ENCODE measurements around the gene PTPRM.

Gene PTPRM

DNA sequence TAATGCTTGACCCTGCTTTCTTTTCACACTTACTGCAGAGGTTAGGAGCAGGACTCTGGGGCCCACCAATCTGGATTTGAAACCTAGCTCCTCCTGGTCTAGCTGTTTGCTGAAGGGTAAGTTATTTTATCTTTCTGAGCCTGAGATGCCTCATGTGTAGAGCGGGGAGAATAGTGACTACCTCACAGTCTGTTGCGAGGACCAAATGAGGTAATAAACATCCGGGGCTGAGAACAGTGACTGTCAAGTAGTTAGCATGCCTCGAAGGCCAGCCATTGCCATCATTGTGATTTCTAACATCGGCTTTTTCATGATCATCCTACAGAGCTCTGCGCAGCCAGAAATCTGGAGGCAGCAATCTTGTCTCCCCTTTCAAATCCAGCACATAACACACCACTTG, 32.9 kb downstream of the PTPRM start:
- no peak for DNase-seq (ENCODE audit: low spot score)

DNA sequence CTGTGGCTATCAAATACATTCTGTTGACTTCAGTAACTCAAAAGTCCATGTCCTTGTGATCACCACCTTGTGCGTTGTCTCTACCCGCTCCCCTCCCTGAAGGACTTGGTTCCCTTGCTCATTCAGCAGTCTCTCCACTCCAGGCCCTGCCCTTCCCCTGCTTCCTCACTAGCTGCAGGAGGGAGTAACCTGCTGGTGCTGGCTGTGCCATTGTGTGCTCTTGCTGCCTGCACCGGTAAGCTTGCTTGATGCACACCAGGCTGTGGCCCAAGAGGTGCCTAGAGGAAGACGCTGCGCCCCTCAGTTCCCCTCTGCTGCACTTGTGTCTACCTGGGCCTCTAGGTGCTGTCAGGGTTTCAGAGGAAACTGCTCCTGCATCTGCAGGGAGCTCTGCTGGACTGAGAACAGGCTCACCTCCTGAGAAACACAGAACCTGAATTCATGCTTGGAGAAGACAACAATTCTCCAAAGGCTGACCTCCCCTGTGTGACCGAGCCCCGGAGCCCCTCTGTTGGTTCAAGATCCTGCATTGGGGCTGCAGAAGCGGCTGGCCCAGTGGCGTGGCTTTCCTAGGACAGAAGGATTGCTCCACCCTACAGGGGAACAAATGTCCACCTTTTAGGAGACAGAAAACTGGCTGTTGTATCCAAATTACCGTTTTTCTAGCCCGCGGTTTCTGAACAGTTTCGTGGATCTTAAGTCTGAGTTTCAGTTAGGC, 33.6 kb downstream of the PTPRM start:
- DNase-seq (ENCODE audit: low spot score): no peak

DNA sequence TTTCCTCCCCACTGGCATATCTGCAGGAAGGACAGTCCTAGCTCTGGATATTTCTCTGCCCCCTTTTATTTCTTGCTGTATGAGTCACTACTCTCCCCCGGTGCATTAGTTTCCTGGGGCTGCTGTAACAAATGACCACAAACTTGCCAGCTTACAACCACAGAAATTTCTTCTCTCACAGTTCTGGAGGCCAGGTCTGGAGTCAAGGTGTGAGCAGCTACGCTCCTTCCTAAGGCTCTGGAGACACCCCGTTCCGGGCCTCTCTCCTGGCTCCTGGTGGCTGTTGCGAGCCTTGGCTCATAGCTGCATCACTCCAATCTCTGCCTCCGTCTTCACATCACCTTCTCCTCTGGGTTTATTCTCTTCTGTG, 34.1 kb downstream of the PTPRM start:
- DNase-seq (ENCODE audit: low spot score): no peak

DNA sequence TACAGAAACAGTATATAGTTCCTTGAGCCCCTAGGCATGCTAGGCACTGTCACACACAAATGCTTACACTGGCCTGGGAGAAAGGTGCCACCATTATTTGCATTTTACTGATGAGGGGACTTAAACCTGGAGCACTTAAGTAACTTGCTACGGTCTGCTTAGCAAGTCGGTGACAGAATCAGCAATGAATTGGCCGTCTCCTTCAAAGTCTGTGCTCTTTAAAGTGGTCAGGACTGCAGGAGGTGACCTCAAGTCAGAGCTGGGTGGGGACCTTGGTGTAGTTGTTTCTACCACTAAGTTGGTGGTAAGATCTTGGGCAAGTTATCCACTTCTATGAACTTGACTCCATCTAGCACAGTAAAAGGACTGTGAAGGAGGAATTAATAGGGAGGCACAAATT, 34.8 kb downstream of the PTPRM start:
- DNase-seq (ENCODE audit: low spot score): no peak

DNA sequence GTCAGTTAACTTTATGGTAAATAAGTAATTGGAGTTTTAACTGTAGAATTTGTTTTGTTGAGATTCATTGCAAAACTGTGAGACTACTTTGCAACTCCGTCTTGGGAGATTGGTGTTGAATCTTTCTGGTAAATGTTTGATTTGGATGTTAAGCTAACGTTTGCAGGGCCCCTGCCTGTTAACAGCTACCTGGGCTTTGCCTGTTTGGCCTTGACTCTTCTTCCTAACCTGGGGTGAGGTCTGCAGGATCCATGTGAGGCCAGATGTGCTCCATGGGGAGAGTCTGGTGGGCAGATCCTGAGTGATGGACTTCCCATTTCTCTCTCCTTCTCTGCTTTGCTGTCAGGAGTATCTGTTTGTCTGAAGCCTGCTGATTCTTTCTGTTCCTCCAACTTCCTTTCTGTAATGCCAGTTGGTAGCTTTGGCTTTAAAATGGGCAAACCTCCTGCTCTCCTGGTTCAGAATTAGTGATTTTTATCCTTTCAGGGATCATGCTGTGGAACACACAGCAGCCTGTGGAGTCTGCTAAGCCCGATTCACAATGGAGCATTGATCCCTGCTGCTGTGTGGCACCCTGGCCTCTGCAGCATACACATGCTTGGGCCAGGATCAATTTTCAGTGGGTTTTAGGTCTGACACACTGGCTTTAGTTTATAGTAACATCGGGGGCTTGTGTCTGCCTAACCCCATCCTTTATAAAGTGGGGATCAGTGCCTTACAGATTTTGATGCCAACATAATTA, 36.3 kb downstream of the PTPRM start:
- DNase-seq (ENCODE audit: low spot score): no peak

DNA sequence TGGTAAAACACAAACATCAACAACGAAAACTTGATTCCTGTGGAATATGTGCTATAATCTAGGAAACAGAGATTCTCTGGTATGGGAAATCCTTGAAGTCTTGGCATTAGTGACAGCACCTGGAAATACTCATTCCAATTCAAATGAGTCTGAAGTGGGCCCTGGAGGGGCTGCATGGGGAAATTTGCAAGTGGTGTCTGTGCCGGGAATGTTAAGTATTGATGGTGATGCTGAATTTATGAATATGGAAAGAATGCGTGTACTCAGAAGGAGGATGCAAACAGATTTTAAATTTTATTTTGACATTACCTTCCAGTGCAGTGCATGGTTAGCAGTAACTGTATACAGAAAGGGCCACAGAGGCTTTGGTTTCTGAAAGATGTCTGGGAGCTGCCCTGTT, 37.2 kb downstream of the PTPRM start:
- DNase-seq (ENCODE audit: low spot score): no peak

DNA sequence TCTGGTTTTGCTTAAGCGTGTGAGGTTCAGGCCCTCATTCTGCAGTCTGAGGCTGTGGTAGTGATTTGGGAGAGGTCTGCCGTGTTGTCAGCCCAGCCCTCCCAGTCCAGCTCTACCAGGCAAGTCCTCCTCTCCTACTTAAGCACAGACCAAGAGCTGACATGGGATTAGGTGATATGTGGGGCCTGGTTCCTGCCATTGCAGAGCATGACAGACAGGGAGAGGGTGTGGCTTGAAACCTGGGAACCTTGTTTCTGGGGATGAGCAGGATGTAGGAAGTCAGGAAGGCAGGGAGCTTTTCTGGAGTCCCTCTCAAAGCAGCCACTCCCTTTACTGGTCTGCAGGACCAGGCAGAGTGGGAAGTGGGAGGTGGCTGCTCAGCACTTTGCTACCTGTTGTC, 38.6 kb downstream of the PTPRM start:
- no peak for DNase-seq (ENCODE audit: low spot score)

DNA sequence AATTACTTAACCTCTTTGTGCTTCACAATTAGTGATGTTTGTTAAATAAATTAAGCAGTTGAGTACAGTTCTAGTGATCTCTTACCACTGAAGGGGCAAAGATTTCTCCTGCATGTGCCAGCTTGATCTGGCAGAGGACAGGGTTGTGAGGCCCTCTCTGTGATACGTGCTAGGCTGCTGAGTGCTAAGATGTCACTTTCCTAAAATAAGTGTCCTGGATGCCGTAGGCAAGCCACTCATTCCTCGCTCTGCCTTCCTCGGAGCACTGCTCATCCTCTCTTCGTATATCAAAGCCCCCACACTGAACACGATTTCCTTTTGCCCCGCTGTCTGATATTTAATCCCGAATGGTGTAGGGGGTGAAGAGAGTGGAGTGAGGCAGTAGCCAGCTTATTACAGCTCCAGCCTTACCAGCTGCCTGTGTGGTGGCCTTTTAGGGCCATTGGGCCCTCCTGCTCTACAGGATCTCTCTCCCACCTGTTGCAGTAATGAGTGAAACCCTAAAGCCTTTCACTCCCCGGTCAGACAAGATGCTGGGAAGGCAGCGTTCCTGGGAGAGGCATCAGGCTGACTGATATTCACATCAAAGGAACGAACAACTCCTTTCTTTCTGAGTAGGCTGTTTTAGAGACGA, 40.5 kb downstream of the PTPRM start:
- DNase-seq (ENCODE audit: low spot score): no peak

DNA sequence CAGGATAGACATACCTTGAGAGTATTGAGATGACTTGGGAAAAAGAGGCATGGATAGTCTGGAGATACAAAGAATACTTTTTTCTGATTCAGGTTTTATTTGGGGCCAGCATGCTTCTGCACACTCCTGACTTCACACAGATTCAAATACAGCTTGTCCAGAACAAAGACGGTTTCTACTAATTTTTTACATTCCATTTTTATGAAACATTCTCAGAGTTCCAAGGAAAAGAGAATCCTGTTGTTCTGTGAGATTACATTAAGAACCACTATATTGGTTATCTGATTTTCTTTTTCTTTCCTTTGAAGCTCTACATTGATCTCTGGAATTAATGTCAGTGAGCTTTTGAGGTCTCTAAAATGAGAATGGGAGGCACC, 41.0 kb downstream of the PTPRM start:
- DNase-seq (ENCODE audit: low spot score): no peak

DNA sequence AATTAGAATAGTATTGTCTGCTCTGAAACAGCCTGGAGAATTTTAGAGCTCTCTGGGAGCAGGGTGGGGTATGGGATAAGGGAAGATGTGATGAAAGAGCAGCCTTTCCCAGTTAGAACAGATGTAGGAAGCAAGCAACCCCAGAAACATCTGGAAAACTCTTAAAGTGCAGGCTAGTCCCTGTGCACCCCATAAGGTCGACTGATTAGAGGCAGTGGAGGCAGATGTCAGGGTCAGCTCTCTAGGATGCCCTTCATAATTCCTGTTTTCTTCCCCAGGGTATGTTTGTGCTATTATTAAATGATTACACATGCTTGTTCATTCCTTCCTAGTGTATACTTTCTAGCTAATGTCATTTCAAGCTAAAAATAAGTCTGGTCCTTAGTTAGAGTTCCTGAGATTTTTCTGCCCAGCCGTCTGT, 41.7 kb downstream of the PTPRM start:
- DNase-seq (ENCODE audit: low spot score): no peak

DNA sequence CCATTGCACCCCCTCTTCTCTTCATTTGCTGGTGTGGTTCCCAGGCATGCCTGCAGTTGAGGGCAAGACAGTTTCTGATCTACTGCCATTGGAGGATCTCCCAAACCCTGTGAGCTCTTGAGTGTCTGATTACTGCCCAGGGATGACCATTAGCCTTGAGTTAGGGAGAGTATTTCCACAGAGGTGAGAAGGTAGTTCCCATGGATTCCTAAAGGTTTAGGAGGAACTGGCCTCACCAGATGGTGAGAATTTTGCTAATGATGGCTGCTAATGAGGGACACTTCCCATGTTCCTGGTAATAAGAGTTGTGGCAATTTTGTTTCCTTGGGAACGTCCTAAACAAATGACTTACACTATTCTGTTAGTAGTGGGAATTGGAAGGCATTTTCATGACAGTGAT, 42.5 kb downstream of the PTPRM start:
- no peak for DNase-seq (ENCODE audit: low spot score)

DNA sequence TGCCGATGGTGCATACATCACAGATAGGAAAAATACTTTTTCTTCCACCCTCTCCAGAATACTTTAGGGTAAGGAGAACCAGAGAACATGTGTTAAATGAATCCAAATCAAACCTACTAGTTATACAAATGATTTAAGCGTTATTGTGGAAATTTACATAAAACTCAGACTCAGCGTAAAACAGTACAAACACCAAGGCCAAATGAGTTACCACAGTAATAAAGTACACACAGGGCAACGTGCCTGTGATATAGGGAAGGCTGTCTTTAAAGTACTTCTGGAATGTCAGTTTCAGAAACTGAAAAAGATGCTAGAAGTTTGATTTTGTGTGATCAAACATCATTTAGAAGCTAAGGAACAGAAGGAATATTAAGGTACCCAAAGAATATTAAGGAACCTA, 46.9 kb downstream of the PTPRM start:
- no peak for DNase-seq (ENCODE audit: low spot score)

DNA sequence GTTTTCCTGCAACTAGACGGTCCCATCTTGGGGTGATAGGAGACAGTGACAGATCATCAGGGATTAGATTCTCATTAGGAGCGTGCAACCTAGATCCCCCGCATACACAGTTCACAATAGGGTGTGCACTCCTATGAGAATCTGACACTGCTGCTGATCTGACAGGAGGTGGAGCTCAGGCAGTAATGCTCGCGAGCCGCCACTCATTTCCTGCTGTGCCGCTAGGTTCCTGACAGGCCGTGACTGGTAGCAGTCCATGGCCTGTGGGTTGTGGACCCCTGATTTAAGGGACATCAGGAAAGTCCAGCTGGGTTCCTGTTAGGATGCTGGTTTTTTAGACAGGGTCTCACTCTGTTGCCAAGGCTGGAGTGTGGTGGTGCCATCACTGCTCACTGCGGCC, 48.7 kb downstream of the PTPRM start:
- no peak for DNase-seq (ENCODE audit: low spot score)

DNA sequence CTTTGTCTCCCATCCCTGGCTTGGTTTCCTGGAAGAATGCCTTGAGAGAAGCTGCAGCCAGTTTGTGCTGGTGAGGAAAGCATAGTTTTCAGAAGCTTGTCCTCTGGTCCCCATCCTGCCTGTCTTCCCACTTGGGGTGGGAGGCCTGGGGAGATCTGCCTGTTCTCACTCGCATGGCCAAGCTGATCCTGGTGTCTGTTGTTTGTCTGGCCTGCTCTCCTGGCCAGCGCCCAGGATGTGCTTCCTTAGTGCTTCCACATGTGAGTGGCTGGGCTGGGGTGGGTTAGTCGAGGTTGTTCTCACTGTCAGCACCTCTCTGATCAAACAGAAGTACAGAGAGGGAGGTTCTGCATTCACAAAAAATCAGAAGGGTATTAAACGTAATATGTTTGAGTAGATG, 49.5 kb downstream of the PTPRM start:
- DNase-seq (ENCODE audit: low spot score): no peak

DNA sequence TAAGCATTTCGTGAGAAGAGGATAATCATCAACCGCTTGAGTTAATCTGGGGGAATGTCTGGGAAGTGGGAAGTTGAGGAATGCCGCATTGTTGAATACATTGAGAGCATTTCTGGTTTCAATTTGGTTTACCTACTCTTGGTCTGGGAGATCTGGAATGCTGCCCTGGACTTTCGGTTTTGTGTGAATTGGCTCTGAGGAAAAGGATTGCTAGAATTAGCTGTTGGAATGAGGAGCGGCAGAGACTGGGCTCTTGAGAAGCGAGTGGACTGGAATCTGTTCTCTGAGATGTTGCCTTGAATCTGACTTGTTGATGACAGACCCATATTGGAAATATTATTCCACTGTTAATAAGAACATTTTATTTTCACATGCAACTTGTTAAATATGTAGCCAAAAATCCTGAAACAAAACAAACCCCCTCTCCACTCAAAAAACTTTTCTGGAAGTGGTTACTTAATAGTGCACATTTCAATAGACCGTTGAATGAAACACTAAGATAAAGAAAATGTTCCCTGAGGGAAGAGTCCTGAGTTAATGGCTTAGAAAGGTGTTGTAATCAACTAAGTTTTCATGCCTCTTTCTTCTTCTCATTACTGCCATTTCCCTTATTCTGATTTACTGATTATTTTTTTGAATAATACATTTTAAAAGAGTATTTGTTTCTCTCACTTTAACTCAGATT, 50.8 kb downstream of the PTPRM start:
- no peak for DNase-seq (ENCODE audit: low spot score)

DNA sequence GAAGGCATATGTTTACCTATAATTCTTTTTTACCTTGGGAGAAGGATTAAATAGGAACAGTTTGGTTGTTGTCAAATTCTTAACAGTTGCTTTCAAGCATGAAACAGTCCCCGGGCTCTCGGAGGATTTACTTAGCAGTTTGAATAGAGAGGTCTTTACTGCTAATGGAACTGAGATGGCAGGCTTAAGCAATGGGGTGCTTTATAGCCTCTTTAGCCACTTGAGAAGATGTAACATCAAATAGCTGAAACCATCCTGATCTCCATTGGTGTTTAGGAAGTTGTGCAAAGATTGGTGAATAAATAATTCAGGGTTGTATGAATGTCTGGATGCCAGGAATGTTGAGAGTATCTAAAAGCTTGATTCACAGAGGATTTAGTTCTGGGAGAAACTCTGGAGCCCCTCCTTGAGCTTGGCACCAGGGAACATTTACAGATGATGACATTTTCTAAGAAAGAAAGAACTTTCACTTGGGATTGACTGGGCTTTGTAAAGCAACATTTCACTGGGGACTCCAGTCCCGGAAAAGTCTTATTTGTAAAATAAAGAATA, 51.9 kb downstream of the PTPRM start:
- DNase-seq (ENCODE audit: low spot score): no peak

DNA sequence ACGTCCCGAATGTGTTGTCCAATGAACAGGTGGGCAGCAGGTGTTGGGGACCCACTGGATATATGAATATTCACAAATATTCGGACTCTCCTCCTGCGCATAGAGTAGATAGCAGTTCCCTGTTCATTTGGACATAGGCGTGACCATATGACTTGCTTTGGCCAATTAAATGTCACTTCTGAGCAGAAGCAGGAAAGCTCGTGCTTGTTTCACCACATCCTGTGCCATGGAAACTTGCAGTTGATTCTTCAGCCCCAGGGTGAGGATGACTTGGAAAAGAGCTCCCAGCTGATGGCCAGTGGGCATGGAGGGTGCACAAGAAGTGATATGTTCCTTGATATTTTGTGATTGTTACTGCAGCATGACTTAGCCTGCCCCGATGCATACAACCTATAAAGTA, 52.6 kb downstream of the PTPRM start:
- no peak for DNase-seq (ENCODE audit: low spot score)

DNA sequence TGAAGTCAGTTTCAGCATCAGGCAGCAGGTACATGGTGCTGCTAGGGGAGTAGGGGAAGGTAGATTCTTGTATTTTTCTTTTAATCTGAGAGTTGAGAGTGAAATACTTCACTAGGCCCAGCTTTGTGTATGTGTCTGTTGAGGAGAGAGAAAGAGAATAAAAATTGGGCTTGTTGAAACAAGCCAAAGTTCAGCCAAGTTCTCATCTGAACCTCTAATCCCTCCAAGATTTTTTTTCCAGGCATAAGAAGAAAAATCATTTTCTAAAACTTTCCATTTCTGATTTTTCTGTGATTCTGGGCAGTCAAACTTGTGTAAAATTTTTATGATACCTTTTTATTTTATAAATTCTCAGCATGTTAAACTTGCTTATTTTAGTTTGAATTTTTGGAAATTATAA, 55.6 kb downstream of the PTPRM start:
- DNase-seq (ENCODE audit: low spot score): no peak

DNA sequence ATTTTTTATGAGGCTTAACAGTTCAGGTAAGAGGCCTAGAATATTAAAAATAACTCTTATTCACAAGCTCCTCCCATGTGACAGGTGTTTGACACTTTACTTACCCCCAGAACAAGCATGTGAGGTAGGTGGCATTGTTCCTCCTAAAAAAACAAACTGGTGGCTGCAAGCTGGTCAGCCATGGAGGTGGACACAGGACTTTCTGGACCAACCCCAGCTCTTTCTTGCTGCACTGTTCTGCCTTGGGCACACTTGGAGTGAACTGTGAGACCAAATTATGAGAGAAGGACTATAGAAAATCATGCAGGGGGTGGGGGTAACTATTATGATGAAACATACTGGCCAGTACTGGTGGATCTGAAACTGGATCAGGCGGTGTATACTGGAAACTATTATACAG, 56.6 kb downstream of the PTPRM start:
- DNase-seq (ENCODE audit: low spot score): no peak

DNA sequence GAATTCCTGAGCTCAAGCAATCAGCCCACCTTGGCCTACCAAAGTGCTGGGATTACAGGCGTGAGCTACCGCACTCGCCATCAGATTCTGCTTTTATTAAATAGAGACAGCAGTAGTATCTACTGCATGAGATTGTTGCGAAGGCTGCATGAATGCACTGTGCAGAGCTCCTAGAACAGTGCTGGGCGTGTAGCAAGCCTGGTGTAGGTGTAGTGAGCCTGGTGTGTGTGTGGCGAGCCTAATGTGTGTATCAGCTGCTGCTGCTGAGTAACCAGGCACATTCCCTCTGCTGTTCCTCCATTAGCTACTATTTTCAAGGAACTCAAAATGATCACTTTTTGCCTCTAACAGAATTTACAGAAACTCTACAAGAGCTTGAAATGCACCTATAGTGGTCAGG, 57.6 kb downstream of the PTPRM start:
- no peak for DNase-seq (ENCODE audit: low spot score)

DNA sequence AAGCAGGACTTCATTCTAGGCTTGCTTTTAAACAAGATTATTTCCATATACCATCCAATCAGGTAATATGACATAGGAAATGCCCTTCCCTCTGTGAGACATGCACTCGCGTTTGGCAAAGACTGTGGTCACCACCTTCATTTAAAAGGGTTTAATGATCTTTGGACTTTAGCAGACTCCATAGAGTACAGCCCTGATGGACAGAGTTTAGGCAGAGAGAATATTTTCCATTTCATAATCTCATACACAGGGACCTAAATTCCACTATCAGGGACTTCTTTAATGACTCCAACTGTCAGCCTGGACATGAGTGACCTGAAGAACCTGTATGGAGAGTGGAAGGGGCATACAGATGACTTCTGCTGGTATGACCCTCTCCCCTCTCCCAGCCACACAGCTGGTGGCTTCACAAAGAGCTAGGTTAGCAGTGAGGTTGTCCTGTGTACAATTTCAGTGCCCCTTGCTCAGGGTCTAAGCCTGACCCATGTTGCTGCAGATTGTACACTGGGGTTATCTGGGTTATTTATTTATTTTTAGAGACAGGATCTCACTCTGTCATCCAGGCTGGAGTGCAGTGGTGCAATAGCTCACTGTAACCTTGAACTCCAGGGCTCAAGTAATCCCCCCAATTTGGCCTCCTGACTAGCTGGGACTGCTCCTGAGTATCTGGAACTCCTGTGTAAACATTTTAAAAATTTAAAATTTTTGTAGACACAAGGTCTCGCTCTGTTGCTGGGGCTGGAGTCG, 59.2 kb downstream of the PTPRM start:
- no peak for DNase-seq (ENCODE audit: low spot score)

DNA sequence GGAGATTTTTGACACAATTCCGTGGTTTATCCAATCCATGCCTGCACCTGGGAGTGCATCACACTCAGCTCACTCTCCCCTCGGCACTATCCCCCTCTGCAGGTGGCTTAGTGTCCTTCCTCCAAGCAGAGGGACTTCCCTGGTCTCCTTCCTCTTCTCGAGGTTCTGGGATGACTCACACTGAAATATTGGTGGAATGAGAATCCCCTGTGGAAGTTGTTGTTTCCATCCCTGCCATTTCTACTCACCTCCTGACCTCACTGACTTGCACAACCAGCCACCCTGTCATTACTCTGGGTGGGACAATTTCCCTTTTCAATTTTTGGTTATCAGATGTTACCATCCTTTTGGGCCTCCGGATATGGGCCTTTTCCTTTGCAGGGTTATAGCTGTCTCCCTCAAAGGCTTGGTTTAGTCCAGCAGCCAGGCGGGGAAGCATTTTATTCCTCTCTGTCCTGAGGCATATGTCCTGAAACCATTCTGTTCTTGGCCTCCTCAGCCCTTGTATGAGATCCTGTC, 59.9 kb downstream of the PTPRM start:
- no peak for DNase-seq (ENCODE audit: low spot score)
